Measurements from ENCODE around the gene TARM1. TPM values are rescaled to one million over a fixed set of nuclear protein-coding genes. Genes with fewer than 3 reads are reported as not detected.

The TARM1 gene
- total and polyA plus RNA-seq, 2 of the 8 experiments (the other 6 are each of a cell fraction or from before 2014, with no cell fraction given), result not detected

GRCh38 chr19:54026656-54027055, 54.5 kb downstream of the TARM1 start:
- Histone ChIP-seq H4K8ac (ENCODE audit: extremely low read depth, insufficient read depth, low read length) (no peak overlapping the region), H2BK20ac (ENCODE audit: low read length) (no peak overlapping the region), H3K27me3 (replicated peaks in 1 of 4; ENCODE audit: control insufficient read depth in 3 of 4, extremely low read depth in 1 of 4, insufficient read depth in 3 of 4, low read length in 3 of 4) (peaks cover 0 to 2% (median 0%) of the 10 kb centered on the region in 4 experiments; a peak in 1 of 7 replicates), H3K14ac (ENCODE audit: insufficient read length) (no peak overlapping the region), H3K4me2 (ENCODE audit: insufficient read depth in 1 of 2, low read depth in 2 of 2, low read length in 2 of 2) (no peak overlapping the region), H2BK5ac (ENCODE audit: low read depth, low read length) (no peak overlapping the region), H4K91ac (replicated peaks; ENCODE audit: insufficient read length, low read length) (no peak overlapping the region), H2BK15ac (ENCODE audit: low read length) (no peak overlapping the region), H3K18ac (ENCODE audit: extremely low read depth, low read length) (no peak overlapping the region), H2AK5ac (ENCODE audit: low read depth, low read length) (no peak overlapping the region), H3K4ac (replicated peaks; ENCODE audit: insufficient read length, low read depth, low read length) (no peak overlapping the region), H3K27ac (ENCODE audit: low read depth, low read length) (no peak overlapping the region), H3K79me2 (ENCODE audit: control insufficient read depth in 1 of 2, insufficient read depth in 2 of 2, low read length in 2 of 2) (no peaks in the 10 kb centered on the region), H3K79me1 (ENCODE audit: low read depth, low read length) (no peaks in the 10 kb centered on the region), H3K23ac (ENCODE audit: insufficient read length) (no peak overlapping the region), H3K9me3 (ENCODE audit: insufficient read depth in 2 of 2, low read depth in 1 of 2, low read length in 1 of 2) (no peaks in the 10 kb centered on the region), H3K56ac (replicated peaks; ENCODE audit: insufficient read length, low read depth, low read length) (no peak overlapping the region), H2BK12ac (ENCODE audit: low read depth, low read length) (no peak overlapping the region), H3K9ac (replicated peaks in 1 of 4; ENCODE audit: extremely low read depth in 1 of 4, low read depth in 3 of 4, low read length in 3 of 4) (no peak overlapping the region), H3K4me1 (replicated peaks in 1 of 4; ENCODE audit: control insufficient read depth in 3 of 4, insufficient read depth in 4 of 4, low read length in 3 of 4) (peaks cover 0 to 3% (median 2%) of the 10 kb centered on the region in 4 experiments; a peak in 6 of 7 replicates), H3K4me3 (ENCODE audit: extremely low read depth in 1 of 4, insufficient read depth in 2 of 4, low read depth in 3 of 4, low read length in 4 of 4) (no peak overlapping the region), H4K5ac (ENCODE audit: insufficient read length, low read depth, low read length) (no peak overlapping the region), H4K20me1 (replicated peaks in 1 of 2; ENCODE audit: control insufficient read depth in 1 of 2, insufficient read depth in 2 of 2, low read length in 2 of 2) (no peaks in the 10 kb centered on the region), H3K23me2 (ENCODE audit: low read depth, low read length) (no peaks in the 10 kb centered on the region), H3K36me3 (ENCODE audit: control insufficient read depth in 2 of 4, insufficient read depth in 4 of 4, low read length in 3 of 4) (no peaks in the 10 kb centered on the region; a peak in 1 of 8 replicates), H2BK120ac (replicated peaks; ENCODE audit: low read depth, low read length) (no peak overlapping the region), H2AFZ (ENCODE audit: low read length) (no peak overlapping the region)
- FAIRE-seq (no peak), DNase-seq (ENCODE audit: low read depth in 1 of 2, low spot score in 2 of 2) (no peak)
- 89% methylated on average over 7 of the region's 7 CpGs; no CpG with 5 or more reads in 1 of the 2 experiments for WGBS, 2 experiments (ENCODE audit: extremely low coverage in 1 of 2, insufficient coverage in 1 of 2, insufficient read length in 1 of 2, insufficient replicate concordance in 2 of 2, low coverage in 1 of 2, low lambda C conversion rate in 2 of 2, missing lambda C conversion rate in 1 of 2)
- ChIA-PET CTCF (ENCODE audit: partially characterized antibody) (interaction anchor here (1.0 to 6.2 kb wide), 11 partner anchors 9 to 234 kb away, joined by 3 to 42 read pairs (median 4); partner anchors contain the start of gene CACNG6), POLR2A (ENCODE audit: partially characterized antibody) (interaction anchor here (0.9 to 2.4 kb wide), 3 partner anchors 35 to 46 kb away, joined by 3 to 8 read pairs (median 3); partner anchors contain the start of gene CACNG6)
- TF ChIP-seq RXRA (IDR thresholded peaks at IDR 0.05; ENCODE audit: insufficient read depth, low read depth, low read length) (no peak), HDAC2 (IDR thresholded peaks at IDR 0.05; ENCODE audit: borderline replicate concordance in 1 of 2, low read depth in 2 of 2, low read length in 2 of 2) (no peak), CTBP2 (IDR thresholded peaks at IDR 0.05; ENCODE audit: borderline replicate concordance, insufficient read depth, insufficient read length, low read length) (no peak), KDM4A (IDR thresholded peaks at IDR 0.05; ENCODE audit: low read depth, low read length, severe bottlenecking) (no peak), BRCA1 (IDR thresholded peaks at IDR 0.05; ENCODE audit: low read depth, low read length) (no peak), KDM5A (IDR thresholded peaks at IDR 0.05; ENCODE audit: low read length) (no peak), CBX5 (IDR thresholded peaks at IDR 0.05; ENCODE audit: low read depth, low read length) (no peak), SIN3A (conservative IDR thresholded peaks at IDR 0.05 in 1 of 2, IDR thresholded peaks at IDR 0.05 in 1 of 2; ENCODE audit: low read depth in 1 of 2, low read length in 2 of 2) (no peak), SIRT6 (IDR thresholded peaks at IDR 0.05; ENCODE audit: low read length) (no peak)
